GM18861 (cell line): ENCODE measurements around the gene AIFM2.
"Not testable (repeated sequence)": the region's sequence is repeated elsewhere in the genome, so short reads cannot be mapped to it uniquely, and the experiment has no call there.

Experiments used
- ATAC-seq: cut with Tn5 transposase; IDR thresholded peaks from one replicate; pipeline ENCODE4 v1.9.1; 2021; ENCODE audit not compliant: unreplicated experiment

The AIFM2 gene

GRCh38 chr10:70123817-70124216 lies 8.8 kb downstream of the AIFM2 start:
- ATAC-seq = no peak

DNA sequence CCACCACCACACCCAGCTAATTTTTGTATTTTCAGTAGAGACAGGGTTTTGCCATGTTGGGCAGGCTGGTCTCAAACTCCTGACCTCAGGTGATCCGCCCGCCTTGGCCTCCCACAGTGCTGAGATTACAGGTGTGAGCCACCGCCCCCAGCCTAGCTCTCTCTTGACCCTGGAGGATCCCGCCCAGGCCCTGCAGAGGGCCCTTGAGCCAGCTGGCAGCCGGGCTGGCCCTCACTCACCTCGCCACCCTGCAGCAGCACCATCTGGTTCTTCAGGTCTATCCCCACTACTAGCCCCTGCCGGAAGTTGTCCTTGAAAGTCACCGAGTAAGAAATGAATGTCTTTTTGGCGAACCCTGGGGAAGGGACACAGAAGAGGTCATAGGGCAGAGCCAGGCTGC lies 9.5 kb downstream of the AIFM2 start:
- ATAC-seq = not testable (repeated sequence)

DNA sequence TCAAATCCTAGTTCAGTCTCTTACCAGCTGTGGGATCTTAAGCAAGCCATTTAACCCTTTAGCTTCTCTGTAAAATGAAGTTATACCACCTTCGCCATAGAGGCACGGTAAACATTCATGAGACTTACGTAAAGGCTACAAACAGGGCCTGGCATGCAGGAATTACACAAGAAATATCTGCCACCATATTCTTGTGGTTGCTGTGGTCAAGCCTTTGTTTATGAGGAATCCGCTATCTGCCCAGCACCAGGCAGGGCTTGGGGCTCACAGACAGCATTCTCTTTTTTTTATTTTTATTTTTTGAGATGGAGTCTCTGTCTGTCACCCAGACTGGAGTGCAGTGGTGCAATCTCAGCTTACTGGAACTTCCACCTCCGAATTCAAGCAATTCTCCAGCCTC lies 9.9 kb downstream of the AIFM2 start:
- no peak for ATAC-seq

DNA sequence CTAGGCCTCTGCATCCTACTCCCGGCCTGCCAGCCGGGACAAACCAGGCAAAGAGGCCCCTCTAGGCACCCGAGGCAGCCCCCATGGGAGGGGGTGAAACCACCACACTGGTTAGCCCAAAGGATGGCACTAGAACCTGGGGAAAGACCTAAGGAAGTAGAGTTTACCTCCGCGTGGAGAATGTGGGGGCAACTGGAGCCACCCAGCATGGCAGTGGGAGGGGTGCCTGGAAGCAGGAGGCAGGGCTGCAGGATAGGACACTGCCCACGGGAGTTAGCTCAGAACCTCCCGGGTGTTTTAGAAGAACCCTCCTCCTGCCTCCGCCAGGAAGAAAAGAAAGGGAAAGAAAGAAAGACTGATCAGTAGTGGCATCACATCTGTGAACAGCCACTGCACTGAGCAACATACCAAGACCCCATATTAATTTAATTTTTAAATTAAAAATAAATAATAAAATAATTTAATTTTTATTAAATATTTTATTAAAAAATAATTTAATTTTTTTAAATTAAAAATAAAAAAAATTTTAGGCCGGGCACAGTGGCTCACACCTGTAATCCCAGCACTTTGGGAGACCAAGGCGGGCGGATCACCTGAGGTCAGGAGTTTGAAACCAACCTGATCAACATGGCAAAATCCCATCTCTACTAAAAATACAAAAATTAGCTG lies 11.2 kb downstream of the AIFM2 start:
- no peak for ATAC-seq

DNA sequence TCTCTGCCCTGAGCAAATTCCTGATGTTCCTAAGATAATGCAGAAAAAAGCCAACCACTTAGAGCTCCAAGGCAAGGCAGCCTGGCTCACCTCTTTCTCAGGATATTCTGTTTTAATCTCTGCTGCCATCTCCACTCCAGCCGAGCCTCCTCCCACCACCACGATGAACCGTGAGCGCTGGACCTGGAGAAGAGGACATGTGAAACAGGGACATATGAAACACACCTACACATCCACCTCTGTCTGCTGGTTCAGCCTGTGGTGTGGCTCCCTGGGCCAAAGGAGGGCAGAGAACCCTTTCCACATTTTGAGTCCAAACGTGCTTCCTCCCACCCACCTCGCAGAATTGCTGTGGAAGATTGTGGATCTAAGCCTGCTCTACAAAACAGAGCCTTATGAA lies 12.2 kb downstream of the AIFM2 start:
- ATAC-seq = no peak

- no peak for ATAC-seq
Measured at GRCh38 chr10:70119623-70120022, 13.0 kb downstream of the AIFM2 start.

DNA sequence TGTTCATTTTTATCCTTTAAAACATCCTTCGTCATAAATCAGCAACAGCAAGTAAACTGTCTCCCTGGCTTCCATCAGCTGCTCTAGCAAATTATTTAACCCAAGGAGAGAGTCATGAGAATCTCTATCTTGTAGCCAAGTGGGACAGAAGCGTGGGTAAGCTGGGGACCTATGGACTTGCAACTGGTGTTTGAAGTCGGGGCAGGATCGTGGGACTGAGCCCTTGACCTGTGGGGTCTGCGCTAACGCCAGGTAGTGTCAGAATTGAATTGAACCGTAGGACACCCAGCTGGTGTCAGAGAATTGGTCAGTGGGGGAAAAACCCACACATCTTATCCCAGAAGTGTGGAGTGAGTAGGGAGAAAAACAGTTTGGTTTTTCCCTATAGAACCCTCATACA lies 13.4 kb downstream of the AIFM2 start:
- ATAC-seq = no peak

DNA sequence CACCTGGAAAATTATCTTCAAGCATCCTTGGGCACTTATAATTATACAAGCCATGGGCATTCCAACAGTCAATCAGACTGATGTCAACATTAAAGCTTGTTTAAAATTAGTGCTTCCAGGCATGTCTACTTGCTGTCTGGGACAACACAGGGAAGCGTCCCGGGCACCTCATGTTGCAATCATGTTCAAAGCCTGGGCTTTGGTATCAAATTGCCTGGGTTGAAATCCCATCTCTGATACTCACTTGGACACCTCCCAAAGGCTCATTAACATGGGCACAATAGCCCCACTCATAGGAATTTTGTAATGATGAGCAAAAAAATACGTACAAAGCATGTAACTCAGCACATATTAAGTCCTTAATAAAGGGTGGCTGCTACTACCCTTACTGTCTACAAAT lies 14.4 kb downstream of the AIFM2 start:
- ATAC-seq = no peak

GRCh38 chr10:70117646-70118045 lies 15.0 kb downstream of the AIFM2 start:
- no peak for ATAC-seq

GRCh38 chr10:70115948-70116682 lies 16.5 kb downstream of the AIFM2 start:
- no peak for ATAC-seq

DNA sequence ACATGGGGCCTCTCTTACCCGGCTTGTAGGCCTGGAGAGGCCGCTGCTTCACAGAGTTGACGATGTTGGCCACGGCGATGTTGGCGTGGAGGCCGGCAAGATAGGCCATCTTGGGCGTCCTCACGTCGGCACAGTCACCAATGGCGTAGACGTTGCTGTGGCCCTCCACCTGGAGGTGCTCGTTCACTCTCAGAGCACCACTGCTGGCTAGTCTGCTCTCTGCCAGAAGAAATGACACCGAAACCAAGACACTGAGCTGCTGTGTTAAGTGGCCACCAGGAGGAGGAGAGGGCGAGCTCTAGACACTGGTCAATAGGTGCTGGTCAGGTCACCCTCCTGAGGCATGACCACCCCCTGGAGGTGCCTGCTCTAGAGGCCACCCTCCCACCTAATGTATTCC lies 17.7 kb downstream of the AIFM2 start:
- no peak for ATAC-seq

DNA sequence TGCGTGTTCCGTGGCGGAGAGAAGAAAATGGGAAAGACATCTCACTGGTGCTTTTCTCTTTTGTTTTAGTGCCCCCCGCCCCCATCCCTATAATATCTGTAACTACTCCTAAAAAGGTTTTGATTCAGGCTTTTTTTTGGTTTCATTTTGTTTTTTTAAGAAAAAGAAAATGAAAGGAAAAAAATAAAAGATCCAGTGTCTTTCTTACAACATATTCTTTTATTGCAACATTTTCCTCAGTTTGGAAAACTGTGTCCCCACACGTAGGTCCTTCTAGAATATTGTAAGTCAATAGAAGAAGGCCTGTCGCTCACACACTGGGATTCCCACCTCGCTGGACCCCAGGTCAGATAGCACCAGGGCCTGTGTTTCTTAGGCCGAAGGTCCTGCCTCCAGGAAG lies 20.6 kb downstream of the AIFM2 start:
- no peak for ATAC-seq

DNA sequence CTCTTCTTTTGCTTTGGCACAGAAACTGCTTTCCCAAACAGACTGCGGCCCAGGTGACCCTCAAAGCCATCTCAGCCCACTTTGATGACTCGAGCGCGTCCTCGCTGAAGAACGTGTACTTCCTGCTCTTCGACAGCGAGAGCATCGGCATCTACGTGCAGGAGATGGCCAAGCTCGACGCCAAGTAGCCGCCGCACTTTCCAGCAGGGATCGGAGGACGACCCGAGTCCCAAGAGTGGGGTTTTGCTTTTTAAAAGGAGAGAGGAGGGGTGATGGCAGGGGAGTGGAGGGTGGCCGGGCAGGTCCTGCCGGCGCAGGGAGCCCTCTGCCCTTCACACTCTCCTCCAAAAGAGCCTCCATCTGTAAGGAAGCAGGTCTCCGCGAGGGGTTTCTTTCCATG lies 21.1 kb downstream of the AIFM2 start:
- ATAC-seq = no peak

DNA sequence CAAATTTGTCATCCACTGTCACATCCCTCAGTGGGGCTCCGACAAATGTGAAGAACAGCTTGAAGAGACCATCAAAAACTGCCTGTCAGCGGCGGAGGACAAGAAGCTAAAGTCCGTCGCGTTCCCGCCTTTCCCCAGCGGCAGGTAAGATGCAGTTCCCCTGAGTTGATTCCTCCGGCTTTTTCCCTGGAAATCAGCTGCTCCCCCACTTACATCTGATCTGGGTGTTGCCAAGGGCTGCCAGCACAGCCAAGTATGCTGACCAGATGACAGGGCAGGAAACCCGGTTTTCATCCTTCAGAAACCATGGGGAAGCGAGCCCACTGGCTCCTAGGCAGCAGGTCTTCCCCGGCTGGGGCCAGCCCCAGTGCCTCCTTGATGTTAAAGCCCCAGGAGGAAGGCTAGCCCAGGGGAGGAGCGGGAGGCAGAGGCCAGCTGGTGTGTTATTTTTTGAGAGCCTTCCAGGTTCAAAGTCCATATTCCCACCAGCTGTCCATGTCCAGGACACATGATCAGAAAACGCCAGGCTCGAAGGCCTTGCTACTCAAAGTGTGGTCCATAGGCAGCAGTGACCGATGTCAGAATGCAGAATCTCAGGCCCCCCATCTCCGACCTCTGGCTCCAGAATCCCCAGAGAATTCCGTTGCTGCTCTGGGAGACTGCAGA lies 23.4 kb downstream of the AIFM2 start:
- no peak for ATAC-seq

GRCh38 chr10:70106958-70107791 lies 25.4 kb downstream of the AIFM2 start:
- no peak for ATAC-seq

DNA sequence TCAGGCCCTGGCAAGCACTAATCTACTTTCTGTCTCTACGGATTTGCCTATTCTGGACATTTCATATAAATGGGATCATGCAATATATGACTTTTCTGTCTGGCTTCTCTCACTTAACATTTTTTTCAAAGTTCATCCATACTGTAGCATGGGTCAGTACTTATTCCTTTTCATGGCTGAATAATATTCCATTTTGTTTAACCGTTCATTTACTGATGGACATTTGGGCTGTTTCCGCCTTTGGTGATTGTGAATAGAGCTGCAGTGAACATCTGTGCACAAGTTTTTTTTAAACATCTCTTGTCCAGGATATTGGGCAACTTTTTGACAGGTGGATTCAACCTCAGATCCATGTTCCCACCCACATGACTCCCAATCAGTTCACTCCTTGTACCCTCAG lies 31.0 kb downstream of the AIFM2 start:
- no peak for ATAC-seq

GRCh38 chr10:70101068-70101562 lies 31.5 kb downstream of the AIFM2 start:
- ATAC-seq = not testable (repeated sequence)

DNA sequence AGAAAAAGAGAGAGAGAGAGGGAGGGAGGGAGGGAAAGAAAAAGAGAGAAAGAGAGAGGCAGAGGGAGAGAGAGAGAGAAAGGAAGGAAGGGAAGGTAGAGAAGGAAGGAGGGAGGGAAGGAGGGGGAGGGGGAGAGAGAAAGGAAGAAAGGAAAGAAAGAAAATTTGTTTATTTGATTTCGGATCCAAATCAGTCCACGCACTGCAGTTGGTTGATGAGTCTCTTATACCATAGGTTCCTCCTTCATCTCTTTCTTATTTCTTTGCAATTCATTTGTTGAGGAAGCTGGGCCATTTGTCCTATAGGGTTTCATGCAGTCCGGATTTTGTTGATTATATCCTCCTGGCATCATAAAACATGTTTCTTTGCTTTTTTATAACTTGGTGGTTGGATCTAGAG lies 34.4 kb downstream of the AIFM2 start:
- ATAC-seq = no peak

DNA sequence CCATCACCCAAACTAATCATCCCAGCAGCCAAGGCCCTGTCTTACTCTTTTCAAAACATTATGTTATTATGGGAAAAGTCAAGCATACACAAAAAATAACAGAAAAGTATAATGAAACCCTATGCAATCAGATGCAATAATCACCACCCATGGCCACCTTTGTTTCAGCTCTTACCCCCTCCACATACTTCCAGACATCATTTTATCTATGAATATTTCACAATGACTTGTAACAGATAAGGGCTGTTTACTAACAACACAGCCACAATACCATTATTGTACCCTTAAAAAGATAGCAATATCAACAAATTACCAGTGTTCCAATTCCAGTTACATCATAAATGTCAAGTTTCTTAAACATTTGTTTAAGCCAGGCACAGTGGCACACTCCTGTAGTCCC lies 35.2 kb downstream of the AIFM2 start:
- ATAC-seq = no peak

DNA sequence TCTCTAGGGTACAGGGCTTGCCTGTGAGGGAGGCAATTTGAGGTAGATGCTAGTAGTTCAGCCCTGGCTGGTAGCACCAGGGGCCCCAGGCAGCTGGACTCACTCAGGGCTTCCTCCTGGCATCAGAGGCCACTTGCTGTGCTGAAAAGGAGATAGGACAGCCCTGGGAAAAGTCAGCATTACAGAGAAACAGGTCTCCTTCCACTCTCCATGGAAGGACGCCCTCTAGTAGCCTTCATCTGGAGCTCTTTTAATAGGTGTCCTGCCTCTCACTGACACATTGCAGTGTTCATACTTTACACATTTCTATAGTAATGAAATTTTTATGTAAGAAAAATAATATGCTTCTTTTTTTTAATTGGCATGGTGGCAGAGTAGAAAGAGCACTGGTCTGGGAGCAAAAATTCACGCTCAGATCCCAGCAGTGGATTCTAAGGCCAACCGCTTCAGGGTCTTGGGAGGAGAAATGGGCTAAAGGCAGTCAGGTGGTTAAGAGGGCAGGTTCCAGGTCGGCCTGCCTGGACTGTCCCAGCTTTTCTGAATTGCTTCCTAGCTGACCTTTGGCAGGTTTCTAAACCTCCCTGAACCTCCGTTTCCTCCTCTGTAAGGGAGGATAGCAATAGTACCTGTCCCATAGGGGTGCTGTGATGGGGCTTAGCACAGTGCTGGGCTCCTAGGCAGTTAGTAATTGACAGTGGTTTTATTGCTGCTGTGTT lies 35.8 kb downstream of the AIFM2 start:
- ATAC-seq = no peak
